ENCODE measurements around the gene HLCS. TPM values are rescaled to one million over a fixed set of nuclear protein-coding genes. Genes with fewer than 3 reads are reported as not detected.
A peak's percentile ranks its signal among the peaks of the same experiment; 100 is the strongest.

Gene HLCS
- total and polyA plus RNA-seq, 2 donors (not counting 3 experiments of a cell fraction or from before 2014, with no cell fraction given) = 6.7 to 17.2 TPM

DNA sequence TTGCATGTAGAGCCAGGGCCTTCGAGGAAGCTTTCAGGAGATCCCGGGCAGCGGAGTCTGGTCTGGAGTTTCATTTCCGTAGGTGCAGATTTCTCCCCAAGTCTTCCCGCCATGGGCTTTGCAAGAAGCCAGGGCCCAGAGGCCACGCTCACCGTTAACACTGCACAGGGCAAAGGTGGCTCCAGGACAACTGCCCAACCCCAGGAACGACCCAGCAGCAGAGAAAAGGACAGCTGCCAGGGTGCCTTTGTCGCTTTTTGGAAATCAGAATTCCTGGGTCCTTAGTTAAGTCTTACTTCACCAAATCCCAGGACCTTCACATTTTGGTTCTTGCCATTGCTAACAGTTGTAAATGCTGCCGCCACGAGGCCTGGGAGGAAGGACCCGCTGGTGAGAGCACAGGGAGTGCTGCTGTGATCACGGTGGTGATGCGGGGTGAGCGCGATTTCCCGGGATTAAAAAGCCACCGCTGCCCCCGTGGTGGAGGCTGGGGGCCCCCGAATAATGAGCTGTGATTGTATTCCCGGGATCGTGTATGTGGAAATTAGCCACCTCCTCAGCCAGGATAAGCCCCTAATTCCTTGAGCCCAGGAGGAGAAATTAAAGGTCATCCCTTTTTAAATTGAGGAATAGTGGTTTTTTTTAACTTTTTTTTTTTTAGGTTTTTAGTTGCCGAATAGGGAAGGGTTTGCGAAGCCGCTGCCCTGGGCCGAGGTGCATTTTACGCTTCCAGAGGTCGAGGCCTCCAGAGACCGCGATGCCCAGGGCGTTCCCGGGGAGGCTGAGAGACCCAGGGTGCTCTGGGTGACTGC lies 259.3 kb downstream of the HLCS start:
- H3K4me2 ChIP-seq (ENCODE audit: insufficient read depth, low read length) = no peak overlapping the region
- no peaks in the 10 kb centered on the region for H3K9me3 ChIP-seq (replicated peaks; ENCODE audit: control insufficient read depth, insufficient read depth, low read length)
- H3K9ac ChIP-seq (replicated peaks; ENCODE audit: extremely low read depth, insufficient read depth, low read length) = no peak overlapping the region
- H4K20me1 ChIP-seq (replicated peaks; ENCODE audit: control insufficient read depth, extremely low read depth, insufficient read depth, low read length) = no peaks in the 10 kb centered on the region
- no peak overlapping the region for H3K27ac ChIP-seq (ENCODE audit: insufficient read depth, low read depth, low read length)
- DNase-seq (ENCODE audit: low read depth, low spot score) (no peak), FAIRE-seq (no peak)
- ChIA-PET CTCF (interaction anchor here (1.5 kb wide), 1 partner anchor 76 kb away, joined by 5 read pairs; no protein-coding TSS in a partner anchor), POLR2A (no interaction called here)
- TF ChIP-seq, protein P1, sequence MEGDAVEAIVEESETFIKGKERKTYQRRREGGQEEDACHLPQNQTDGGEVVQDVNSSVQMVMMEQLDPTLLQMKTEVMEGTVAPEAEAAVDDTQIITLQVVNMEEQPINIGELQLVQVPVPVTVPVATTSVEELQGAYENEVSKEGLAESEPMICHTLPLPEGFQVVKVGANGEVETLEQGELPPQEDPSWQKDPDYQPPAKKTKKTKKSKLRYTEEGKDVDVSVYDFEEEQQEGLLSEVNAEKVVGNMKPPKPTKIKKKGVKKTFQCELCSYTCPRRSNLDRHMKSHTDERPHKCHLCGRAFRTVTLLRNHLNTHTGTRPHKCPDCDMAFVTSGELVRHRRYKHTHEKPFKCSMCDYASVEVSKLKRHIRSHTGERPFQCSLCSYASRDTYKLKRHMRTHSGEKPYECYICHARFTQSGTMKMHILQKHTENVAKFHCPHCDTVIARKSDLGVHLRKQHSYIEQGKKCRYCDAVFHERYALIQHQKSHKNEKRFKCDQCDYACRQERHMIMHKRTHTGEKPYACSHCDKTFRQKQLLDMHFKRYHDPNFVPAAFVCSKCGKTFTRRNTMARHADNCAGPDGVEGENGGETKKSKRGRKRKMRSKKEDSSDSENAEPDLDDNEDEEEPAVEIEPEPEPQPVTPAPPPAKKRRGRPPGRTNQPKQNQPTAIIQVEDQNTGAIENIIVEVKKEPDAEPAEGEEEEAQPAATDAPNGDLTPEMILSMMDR (IDR thresholded peaks at IDR 0.05; ENCODE audit: extremely low read depth in 1 of 2, insufficient read depth in 1 of 2, low read depth in 1 of 2, low read length in 2 of 2) = no peak
- TF ChIP-seq JUN (IDR thresholded peaks at IDR 0.05; ENCODE audit: borderline replicate concordance, insufficient read depth, insufficient read length, low read depth) (no peak), MYC (IDR thresholded peaks at IDR 0.05; ENCODE audit: low read depth, low read length) (no peak), POLR2AphosphoS5 (IDR thresholded peaks at IDR 0.05; ENCODE audit: insufficient read depth, low read depth, low read length) (no peak), GATA2 (IDR thresholded peaks at IDR 0.05; ENCODE audit: insufficient read depth, insufficient read length, low read depth, low read length) (no peak), FOS (IDR thresholded peaks at IDR 0.05; ENCODE audit: borderline replicate concordance, insufficient read depth, low read length) (no peak), EZH2 (IDR thresholded peaks at IDR 0.05; ENCODE audit: borderline replicate concordance, low read depth, low read length, severe bottlenecking) (peak; percentile 43)
- TF ChIP-seq, protein P2, sequence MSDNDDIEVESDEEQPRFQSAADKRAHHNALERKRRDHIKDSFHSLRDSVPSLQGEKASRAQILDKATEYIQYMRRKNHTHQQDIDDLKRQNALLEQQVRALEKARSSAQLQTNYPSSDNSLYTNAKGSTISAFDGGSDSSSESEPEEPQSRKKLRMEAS (IDR thresholded peaks at IDR 0.05; ENCODE audit: insufficient read depth, insufficient read length) = no peak
- BruUV-seq (replicated peaks) = no TSS peak
- no peaks in the 10 kb centered on the region for H3K9me1 ChIP-seq (replicated peaks; ENCODE audit: control insufficient read depth, extremely low read depth, insufficient read depth, low read length)
- H3K4me1 ChIP-seq (ENCODE audit: control insufficient read depth, extremely low read depth, insufficient read depth, low read length) = no peaks in the 10 kb centered on the region
- H3K27me3 ChIP-seq (ENCODE audit: control insufficient read depth in 2 of 2, insufficient read depth in 2 of 2, low read length in 2 of 2) = peaks cover 92 to 100% of the 10 kb centered on the region in 2 experiments
- dilution Hi-C loops (cut with MboI; ENCODE audit: extremely low pct_ligation_motif_present, low sequenced_read_pairs) = no loop called here
- no peak overlapping the region for H2AFZ ChIP-seq (ENCODE audit: low read depth, low read length)
- H3K4me3 ChIP-seq (replicated peaks in 1 of 3; ENCODE audit: insufficient read depth in 1 of 3, low read depth in 1 of 3, low read length in 3 of 3) = no peak overlapping the region
- no peaks in the 10 kb centered on the region for H3K79me2 ChIP-seq (ENCODE audit: control insufficient read depth, insufficient read depth, low read length)
- intact Hi-C loops (cut with micrococcal nuclease) = loop anchor here (5.0 kb wide), 1 partner anchor 285 kb away; no protein-coding TSS in a partner anchor
- no peaks in the 10 kb centered on the region for H3K36me3 ChIP-seq (ENCODE audit: control insufficient read depth in 2 of 2, extremely low read depth in 1 of 2, insufficient read depth in 2 of 2, low read length in 2 of 2)

Data from endothelial cell of umbilical vein (primary cell).